K562 (cell line): Measurements from ENCODE around the gene PLD6. TPM values are rescaled to one million over a fixed set of nuclear protein-coding genes. Genes with fewer than 3 reads are reported as not detected.

ENCODE experiments used
- BACH1 ChIP-seq: fragments of 200-800 bp; sonication (Bioruptor generic); IDR thresholded peaks from 2 replicates; pipeline ENCODE4 v1.6.1; 2016; ENCODE audit warnings: missing genetic modification characterization, missing compliant biosample characterization
- BMI1 ChIP-seq: fragments of 150-350 bp; IDR thresholded peaks from 2 replicates; pipeline ENCODE4 v1.6.1; 2014; ENCODE audit warnings: low read length
- DMBX1 ChIP-seq: fragments of 250-450 bp; sonication (Bioruptor Pico); IDR thresholded peaks from 2 replicates; pipeline ENCODE4 v1.8.0; 2022; ENCODE audit warnings: inconsistent platforms, mild to moderate bottlenecking, moderate library complexity, borderline replicate concordance
- E2F3 ChIP-seq: fragments of 250-450 bp; sonication (Bioruptor Pico); IDR thresholded peaks from 2 replicates; pipeline ENCODE4 v1.4.0; 2020; ENCODE audit warnings: mild to moderate bottlenecking
- GTF2E2 ChIP-seq: fragments of 200-800 bp; sonication (Bioruptor generic); IDR thresholded peaks from 2 replicates; pipeline ENCODE4 v1.6.1; 2016; ENCODE audit warnings: missing genetic modification characterization, missing compliant biosample characterization
- KLF10 ChIP-seq: fragments of 250-450 bp; sonication (Bioruptor Pico); IDR thresholded peaks from 2 replicates; pipeline ENCODE4 v1.6.1; 2021; ENCODE audit warnings: matching md5 sums
- MED1 ChIP-seq: sonication (generic); formaldehyde crosslinking; IDR thresholded peaks from 2 replicates; pipeline ENCODE4 v1.8.1; 2023; ENCODE audit warnings: missing genetic modification reagents, borderline replicate concordance
- MYC ChIP-seq, 2 experiments: fragments of 250-450 bp in 1 of 2; sonication (Bioruptor Pico) in 1 of 2; IDR thresholded peaks; 2 replicates each; pipeline versions ENCODE4 v1.5.1 to v1.6.1; 2012 to 2021; ENCODE audit warnings: low read depth in 2 of 2, borderline replicate concordance in 1 of 2, improper control_type of control experiment in 1 of 2, low read length in 1 of 2, mild to moderate bottlenecking in 1 of 2, moderate library complexity in 1 of 2
- NR4A1 ChIP-seq, 2 experiments: fragments of 250-450 bp in 1 of 2; fragments of 450-650 bp in 1 of 2; sonication (Bioruptor Pico) in 1 of 2; IDR thresholded peaks; 2 replicates each; pipeline versions ENCODE4 v1.4.0 to v1.6.1; 2016 to 2020; ENCODE audit warnings: mild to moderate bottlenecking in 2 of 2, missing compliant biosample characterization in 1 of 2, missing genetic modification characterization in 1 of 2, moderate library complexity in 1 of 2
- PHF20 ChIP-seq: fragments of 450-650 bp; IDR thresholded peaks from 2 replicates; pipeline ENCODE4 v1.6.1; 2018; ENCODE audit not compliant: partially characterized antibody
- POLR2AphosphoS2 ChIP-seq: IDR thresholded peaks from 2 replicates; pipeline ENCODE4 v1.6.1; 2012; ENCODE audit warnings: low read length, improper control_type of control experiment
- SRF ChIP-seq, 2 experiments: fragments of 250-450, 450-650 bp in 1 of 2; sonication (Bioruptor Pico) in 1 of 2; sonication (generic) in 1 of 2; formaldehyde crosslinking; IDR thresholded peaks; 2 replicates each; pipeline versions ENCODE4 v1.5.0 to v1.5.1; 2020 to 2022; ENCODE audit warnings: mild to moderate bottlenecking in 1 of 2, missing genetic modification reagents in 1 of 2
- SRSF1 ChIP-seq: fragments of 200-400 bp; formaldehyde crosslinking; IDR thresholded peaks from 2 replicates; pipeline ENCODE4 v1.6.1; 2017; ENCODE audit warnings: mild to moderate bottlenecking, low read depth, low read length, moderate library complexity
- TEAD1 ChIP-seq, 2 experiments: fragments of 450-650 bp in 1 of 2; sonication (generic) in 1 of 2; formaldehyde crosslinking; IDR thresholded peaks; 2 replicates each; pipeline versions ENCODE4 v1.4.0 to v1.8.0; 2020 to 2022; ENCODE audit warnings: mild to moderate bottlenecking in 2 of 2, missing genetic modification reagents in 1 of 2
- WHSC1 ChIP-seq: IDR thresholded peaks from one replicate; pipeline ENCODE4 v1.6.1; 2012; ENCODE audit warnings: low read length, control low read depth, inconsistent platforms
- ZFX ChIP-seq: sonication (generic); formaldehyde crosslinking; IDR thresholded peaks from 2 replicates; pipeline ENCODE4 v1.8.0; 2022; ENCODE audit warnings: mild to moderate bottlenecking, missing genetic modification reagents, moderate library complexity
- polyA plus RNA-seq, 8 experiments: library from polyadenylated mRNA; depleted of rRNA in 4 of 8; stranded (reverse) in 5 of 8; unstranded in 3 of 8; fragments of >200 nt; fragmentation: Nextera tagmentation in 2 of 8; fragmentation: Illumina TruSeq in 1 of 8; extraction: Ambion mirVana in 2 of 8; extraction: Trizol in 1 of 8; gene quantifications; 2 replicates each; pipeline versions ENCODE4 v1.2.1 to v1.2.3, GENCODE V29; 2011 to 2014; ENCODE audit warnings: inconsistent platforms in 1 of 8, missing spikeins in 1 of 8
- total RNA-seq, 7 experiments: library from RNA; depleted of rRNA in 6 of 7; stranded (reverse); fragments of >200 nt in 6 of 7; fragmentation: Illumina TruSeq in 2 of 7; extraction: Trizol in 2 of 7; gene quantifications; 2 replicates each; pipeline versions ENCODE4 v1.2.1 to v1.2.3, GENCODE V29; 2011 to 2021; ENCODE audit warnings: low replicate concordance in 1 of 7
- TF ChIP-seq, protein P1 (sequence below): fragments of 450-650 bp; conservative IDR thresholded peaks from 2 replicates; pipeline ENCODE4 v1.6.1; 2016; ENCODE audit warnings: missing genetic modification characterization, low read depth, mild to moderate bottlenecking, control low read depth, missing compliant biosample characterization
- TF ChIP-seq, protein P2 (sequence below): fragments of 450-650 bp; IDR thresholded peaks from 2 replicates; pipeline ENCODE4 v1.6.1; 2016; ENCODE audit warnings: low read depth, mild to moderate bottlenecking, moderate library complexity
- TF ChIP-seq, protein P3 (sequence below): sonication (generic); formaldehyde crosslinking; IDR thresholded peaks from 2 replicates; pipeline ENCODE4 v1.8.0; 2023; ENCODE audit warnings: mild to moderate bottlenecking, missing genetic modification reagents
- TF ChIP-seq, protein P4 (sequence below): IDR thresholded peaks from 2 replicates; pipeline ENCODE4 v1.6.1; 2014; ENCODE audit warnings: antibody characterized with exemption

The PLD6 gene
- total and polyA plus RNA-seq, 9 of the 15 experiments (the other 6 are each of a cell fraction or from before 2014, with no cell fraction given): 3.6 to 15.6 (median 10.0) TPM

DNA sequence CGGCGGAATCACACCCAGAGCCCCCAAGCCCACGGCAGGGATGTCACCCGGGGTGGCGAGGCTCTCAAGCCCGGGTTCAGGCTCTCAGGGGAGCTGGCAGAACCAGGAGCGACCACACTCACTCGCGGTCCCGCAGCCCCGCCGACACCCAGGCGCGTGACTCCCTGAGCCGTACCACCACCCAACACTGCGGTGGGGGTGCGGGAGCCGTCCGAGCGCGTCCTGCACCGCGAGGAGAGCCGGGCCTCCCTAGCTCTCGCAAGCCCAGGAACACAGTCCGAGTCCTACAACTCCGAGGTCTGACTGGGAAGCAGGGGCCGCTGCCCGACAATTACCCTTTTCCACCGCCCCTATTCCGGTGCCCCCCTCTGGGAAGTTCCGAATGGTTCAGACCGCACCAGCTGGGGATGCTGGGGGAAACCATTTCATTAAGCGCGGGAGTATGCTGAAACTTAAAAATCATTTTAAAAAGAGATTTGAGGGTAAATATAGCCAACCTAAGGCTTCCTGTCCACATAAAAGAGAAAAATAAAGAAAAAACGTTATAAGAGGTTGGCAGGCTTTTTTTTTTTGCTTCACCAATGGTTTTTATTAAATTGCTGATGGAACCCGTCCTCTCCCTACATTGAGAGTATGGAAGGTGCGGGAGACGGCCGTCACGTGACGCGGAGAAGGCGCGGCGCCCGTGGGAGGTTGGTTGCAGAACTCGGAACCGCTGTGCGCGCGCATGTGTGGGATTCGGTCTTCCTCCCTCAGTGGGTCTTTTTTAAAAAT lies 31.1 kb upstream of the PLD6 start, which contains the start of gene FLCN (continued):
- TF ChIP-seq, protein P1, sequence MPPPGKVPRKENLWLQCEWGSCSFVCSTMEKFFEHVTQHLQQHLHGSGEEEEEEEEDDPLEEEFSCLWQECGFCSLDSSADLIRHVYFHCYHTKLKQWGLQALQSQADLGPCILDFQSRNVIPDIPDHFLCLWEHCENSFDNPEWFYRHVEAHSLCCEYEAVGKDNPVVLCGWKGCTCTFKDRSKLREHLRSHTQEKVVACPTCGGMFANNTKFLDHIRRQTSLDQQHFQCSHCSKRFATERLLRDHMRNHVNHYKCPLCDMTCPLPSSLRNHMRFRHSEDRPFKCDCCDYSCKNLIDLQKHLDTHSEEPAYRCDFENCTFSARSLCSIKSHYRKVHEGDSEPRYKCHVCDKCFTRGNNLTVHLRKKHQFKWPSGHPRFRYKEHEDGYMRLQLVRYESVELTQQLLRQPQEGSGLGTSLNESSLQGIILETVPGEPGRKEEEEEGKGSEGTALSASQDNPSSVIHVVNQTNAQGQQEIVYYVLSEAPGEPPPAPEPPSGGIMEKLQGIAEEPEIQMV: no peak
- TF ChIP-seq BMI1 (no peak), NR4A1 (CRISPR knock-in tag; IDR thresholded peaks at IDR 0.05) (no peak), NR4A1 (tag; IDR thresholded peaks at IDR 0.05) (no peak), SRSF1 (no peak), GTF2E2 (no peak), DMBX1 (CRISPR knock-in tag) (no peak), BACH1 (tag) (no peak), WHSC1 (no peak), KLF10 (no peak), E2F3 (CRISPR knock-in tag) (no peak), TEAD1 (CRISPR knock-in tag; IDR thresholded peaks at IDR 0.05) (0 out of 4 replicates have a peak, but pooled peaks of 1 of the 2 experiments have one; percentile 4), PHF20 (no peak), MED1 (CRISPR knock-in tag) (no peak), POLR2AphosphoS2 (no peak), MYC (IDR thresholded peaks at IDR 0.05; ENCODE audit: low read depth, low read length) (no peak; the same call in 1 of the 2 replicates), MYC (CRISPR knock-in tag; IDR thresholded peaks at IDR 0.05; ENCODE audit: borderline replicate concordance, low read depth) (no peak; the same call in 1 of the 2 replicates), SRF (CRISPR knock-in tag; IDR thresholded peaks at IDR 0.05) (no peak), ZFX (CRISPR knock-in tag) (no peak; the same call in 1 of the 2 replicates)
- TF ChIP-seq, protein P2, sequence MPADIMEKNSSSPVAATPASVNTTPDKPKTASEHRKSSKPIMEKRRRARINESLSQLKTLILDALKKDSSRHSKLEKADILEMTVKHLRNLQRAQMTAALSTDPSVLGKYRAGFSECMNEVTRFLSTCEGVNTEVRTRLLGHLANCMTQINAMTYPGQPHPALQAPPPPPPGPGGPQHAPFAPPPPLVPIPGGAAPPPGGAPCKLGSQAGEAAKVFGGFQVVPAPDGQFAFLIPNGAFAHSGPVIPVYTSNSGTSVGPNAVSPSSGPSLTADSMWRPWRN: peak; percentile 42
- TF ChIP-seq, protein P3, sequence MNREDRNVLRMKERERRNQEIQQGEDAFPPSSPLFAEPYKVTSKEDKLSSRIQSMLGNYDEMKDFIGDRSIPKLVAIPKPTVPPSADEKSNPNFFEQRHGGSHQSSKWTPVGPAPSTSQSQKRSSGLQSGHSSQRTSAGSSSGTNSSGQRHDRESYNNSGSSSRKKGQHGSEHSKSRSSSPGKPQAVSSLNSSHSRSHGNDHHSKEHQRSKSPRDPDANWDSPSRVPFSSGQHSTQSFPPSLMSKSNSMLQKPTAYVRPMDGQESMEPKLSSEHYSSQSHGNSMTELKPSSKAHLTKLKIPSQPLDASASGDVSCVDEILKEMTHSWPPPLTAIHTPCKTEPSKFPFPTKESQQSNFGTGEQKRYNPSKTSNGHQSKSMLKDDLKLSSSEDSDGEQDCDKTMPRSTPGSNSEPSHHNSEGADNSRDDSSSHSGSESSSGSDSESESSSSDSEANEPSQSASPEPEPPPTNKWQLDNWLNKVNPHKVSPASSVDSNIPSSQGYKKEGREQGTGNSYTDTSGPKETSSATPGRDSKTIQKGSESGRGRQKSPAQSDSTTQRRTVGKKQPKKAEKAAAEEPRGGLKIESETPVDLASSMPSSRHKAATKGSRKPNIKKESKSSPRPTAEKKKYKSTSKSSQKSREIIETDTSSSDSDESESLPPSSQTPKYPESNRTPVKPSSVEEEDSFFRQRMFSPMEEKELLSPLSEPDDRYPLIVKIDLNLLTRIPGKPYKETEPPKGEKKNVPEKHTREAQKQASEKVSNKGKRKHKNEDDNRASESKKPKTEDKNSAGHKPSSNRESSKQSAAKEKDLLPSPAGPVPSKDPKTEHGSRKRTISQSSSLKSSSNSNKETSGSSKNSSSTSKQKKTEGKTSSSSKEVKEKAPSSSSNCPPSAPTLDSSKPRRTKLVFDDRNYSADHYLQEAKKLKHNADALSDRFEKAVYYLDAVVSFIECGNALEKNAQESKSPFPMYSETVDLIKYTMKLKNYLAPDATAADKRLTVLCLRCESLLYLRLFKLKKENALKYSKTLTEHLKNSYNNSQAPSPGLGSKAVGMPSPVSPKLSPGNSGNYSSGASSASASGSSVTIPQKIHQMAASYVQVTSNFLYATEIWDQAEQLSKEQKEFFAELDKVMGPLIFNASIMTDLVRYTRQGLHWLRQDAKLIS (CRISPR knock-in tag): peak; percentile 42; the same call in 1 of the 2 replicates
- TF ChIP-seq, protein P4, sequence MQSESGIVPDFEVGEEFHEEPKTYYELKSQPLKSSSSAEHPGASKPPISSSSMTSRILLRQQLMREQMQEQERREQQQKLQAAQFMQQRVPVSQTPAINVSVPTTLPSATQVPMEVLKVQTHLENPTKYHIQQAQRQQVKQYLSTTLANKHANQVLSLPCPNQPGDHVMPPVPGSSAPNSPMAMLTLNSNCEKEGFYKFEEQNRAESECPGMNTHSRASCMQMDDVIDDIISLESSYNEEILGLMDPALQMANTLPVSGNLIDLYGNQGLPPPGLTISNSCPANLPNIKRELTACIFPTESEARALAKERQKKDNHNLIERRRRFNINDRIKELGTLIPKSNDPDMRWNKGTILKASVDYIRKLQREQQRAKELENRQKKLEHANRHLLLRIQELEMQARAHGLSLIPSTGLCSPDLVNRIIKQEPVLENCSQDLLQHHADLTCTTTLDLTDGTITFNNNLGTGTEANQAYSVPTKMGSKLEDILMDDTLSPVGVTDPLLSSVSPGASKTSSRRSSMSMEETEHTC: peak; percentile 83
